Inflammatory macrophage treated with lipopolysaccharide for 4 hours (primary cell): ENCODE results near the gene CILP.
"Not testable (repeated sequence)": the region's sequence is repeated elsewhere in the genome, so short reads cannot be mapped to it uniquely, and the experiment has no call there.

Source experiments
- DNase-seq: peaks from one replicate; pipeline ENCODE4 v3.0.0-alpha.2; 2020

CILP gene

GRCh38 chr15:65210770-65211481 is at the start of gene CILP:
CILP (minus strand) TSS chr15:65211473; CDS start chr15:65209755, 1,718 bp downstream.
- DNase-seq: no peak

GRCh38 chr15:65260968-65261367 is 49.7 kb upstream of the CILP start:
- DNase-seq: no peak

- no peak for DNase-seq
Measured at GRCh38 chr15:65259367-65259797, 48.1 kb upstream of the CILP start.

- DNase-seq: no peak
Measured at GRCh38 chr15:65258375-65259262, 47.3 kb upstream of the CILP start.

- DNase-seq: no peak
Measured at GRCh38 chr15:65255486-65256140, 44.3 kb upstream of the CILP start.

- DNase-seq: no peak
Measured at GRCh38 chr15:65254758-65255157, 43.5 kb upstream of the CILP start.

GRCh38 chr15:65254356-65254755 is 43.1 kb upstream of the CILP start:
- DNase-seq: no peak

GRCh38 chr15:65249641-65250040 is 38.4 kb upstream of the CILP start:
- DNase-seq: peak; percentile 33

- no peak for DNase-seq
Measured at GRCh38 chr15:65248511-65249255, 37.4 kb upstream of the CILP start.

GRCh38 chr15:65246939-65247338 is 35.7 kb upstream of the CILP start:
- no peak for DNase-seq

GRCh38 chr15:65246026-65246714 is 34.9 kb upstream of the CILP start:
- no peak for DNase-seq

- no peak for DNase-seq
Measured at GRCh38 chr15:65245096-65245856, 34.0 kb upstream of the CILP start.

GRCh38 chr15:65244638-65245037 is 33.4 kb upstream of the CILP start:
- DNase-seq: no peak

- DNase-seq: not testable (repeated sequence)
Measured at GRCh38 chr15:65236443-65236842, 25.2 kb upstream of the CILP start.

GRCh38 chr15:65233696-65234095 is 22.4 kb upstream of the CILP start:
- DNase-seq: no peak

- no peak for DNase-seq
Measured at GRCh38 chr15:65232520-65232919, 21.2 kb upstream of the CILP start.

GRCh38 chr15:65231306-65231705 is 20.0 kb upstream of the CILP start:
- DNase-seq: no peak

GRCh38 chr15:65226901-65227300 is 15.6 kb upstream of the CILP start:
- not testable (repeated sequence) for DNase-seq

- no peak for DNase-seq
Measured at GRCh38 chr15:65226221-65226620, 14.9 kb upstream of the CILP start.

- DNase-seq: no peak
Measured at GRCh38 chr15:65223996-65224395, 12.7 kb upstream of the CILP start.

GRCh38 chr15:65222891-65223290 is 11.6 kb upstream of the CILP start:
- no peak for DNase-seq
